Jurkat, Clone E6-1 (cell line): ENCODE results near the gene LPAR1.

ENCODE experiments used
- DNase-seq: peaks from one replicate; pipeline ENCODE4 v3.0.0-alpha.2; 2011; ENCODE audit warnings: low read depth, low spot score
- H3K4me3 ChIP-seq: 2 replicates; pipeline ENCODE4 v1.5.1; 2011; ENCODE audit warnings: mild to moderate bottlenecking, low read length, control low read depth, moderate library complexity

Gene LPAR1

GRCh38 chr9:110935829-110936228, 102.4 kb downstream of the LPAR1 start:
- H3K4me3 ChIP-seq = no peak overlapping the region
- DNase-seq = no peak

GRCh38 chr9:110933350-110934001, 104.8 kb downstream of the LPAR1 start:
- no peak for DNase-seq
- no peak overlapping the region for H3K4me3 ChIP-seq

GRCh38 chr9:110932863-110933262, 105.4 kb downstream of the LPAR1 start:
- H3K4me3 ChIP-seq = no peak overlapping the region
- DNase-seq = no peak

DNA sequence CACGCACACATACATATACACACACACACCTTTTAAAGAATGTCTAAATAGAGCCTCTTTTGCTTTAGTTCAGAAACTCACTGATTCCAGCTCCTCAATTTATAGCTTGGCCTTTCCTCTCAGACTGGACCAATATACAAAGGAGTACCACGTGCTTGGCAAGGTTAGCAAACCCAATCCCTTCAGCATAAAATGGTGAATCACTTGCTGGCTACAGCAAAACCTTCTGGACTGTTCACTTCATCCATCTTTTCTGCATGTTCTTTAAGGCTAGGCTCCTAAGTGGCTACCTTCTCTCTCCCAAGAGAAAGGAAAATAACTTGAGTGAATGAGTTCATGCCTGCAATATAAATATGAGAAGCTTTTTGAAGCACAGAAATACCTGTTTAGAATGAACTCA, 109.7 kb downstream of the LPAR1 start:
- no peak overlapping the region for H3K4me3 ChIP-seq
- DNase-seq = no peak

GRCh38 chr9:110926828-110927487, 111.3 kb downstream of the LPAR1 start:
- no peak for DNase-seq
- H3K4me3 ChIP-seq = no peak overlapping the region

DNA sequence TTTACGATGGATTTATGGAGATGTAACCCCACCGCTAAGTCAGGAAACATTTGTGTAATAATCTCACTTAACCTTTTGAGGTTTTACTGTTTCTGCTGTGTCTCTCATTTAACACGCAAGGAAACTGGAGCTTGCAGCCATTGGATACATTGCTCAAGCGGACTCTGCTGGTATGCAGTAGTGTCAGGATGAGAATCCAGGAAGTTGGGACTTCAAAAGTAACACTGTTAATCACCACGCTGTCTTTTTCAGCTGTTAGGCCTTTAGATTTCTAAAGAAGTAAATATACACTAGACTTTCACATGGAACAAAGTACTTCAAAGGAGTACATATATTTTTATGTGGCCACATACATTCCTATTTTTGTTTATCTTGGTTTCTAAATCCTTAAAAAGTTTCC, 114.7 kb downstream of the LPAR1 start:
- no peak for DNase-seq
- no peak overlapping the region for H3K4me3 ChIP-seq

GRCh38 chr9:110922145-110922544, 116.1 kb downstream of the LPAR1 start:
- no peak overlapping the region for H3K4me3 ChIP-seq
- no peak for DNase-seq

- no peak for DNase-seq
- no peak overlapping the region for H3K4me3 ChIP-seq
Measured at GRCh38 chr9:110921705-110922104, 116.6 kb downstream of the LPAR1 start.

- no peak for DNase-seq
- no peak overlapping the region for H3K4me3 ChIP-seq
Measured at GRCh38 chr9:110919609-110920008, 118.7 kb downstream of the LPAR1 start.

DNA sequence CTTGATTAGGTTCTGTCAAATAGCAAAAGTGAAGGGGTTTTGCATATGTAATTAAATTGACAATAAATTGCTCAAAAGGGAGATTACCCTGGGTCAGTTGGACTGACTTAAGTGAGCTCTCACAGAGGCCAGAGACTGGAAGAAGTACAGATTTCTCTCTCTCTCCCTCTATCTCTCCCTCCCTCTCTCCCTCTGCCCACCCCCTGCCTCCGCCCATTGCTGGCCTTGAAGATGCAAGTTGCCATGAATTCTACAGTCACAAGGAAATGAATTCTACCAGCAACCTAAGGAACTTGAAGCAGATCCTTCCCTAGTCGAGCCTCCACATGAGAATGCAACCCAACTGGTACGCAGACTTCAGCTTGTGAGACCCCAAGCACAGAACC, 119.2 kb downstream of the LPAR1 start:
- H3K4me3 ChIP-seq = no peak overlapping the region
- no peak for DNase-seq

DNA sequence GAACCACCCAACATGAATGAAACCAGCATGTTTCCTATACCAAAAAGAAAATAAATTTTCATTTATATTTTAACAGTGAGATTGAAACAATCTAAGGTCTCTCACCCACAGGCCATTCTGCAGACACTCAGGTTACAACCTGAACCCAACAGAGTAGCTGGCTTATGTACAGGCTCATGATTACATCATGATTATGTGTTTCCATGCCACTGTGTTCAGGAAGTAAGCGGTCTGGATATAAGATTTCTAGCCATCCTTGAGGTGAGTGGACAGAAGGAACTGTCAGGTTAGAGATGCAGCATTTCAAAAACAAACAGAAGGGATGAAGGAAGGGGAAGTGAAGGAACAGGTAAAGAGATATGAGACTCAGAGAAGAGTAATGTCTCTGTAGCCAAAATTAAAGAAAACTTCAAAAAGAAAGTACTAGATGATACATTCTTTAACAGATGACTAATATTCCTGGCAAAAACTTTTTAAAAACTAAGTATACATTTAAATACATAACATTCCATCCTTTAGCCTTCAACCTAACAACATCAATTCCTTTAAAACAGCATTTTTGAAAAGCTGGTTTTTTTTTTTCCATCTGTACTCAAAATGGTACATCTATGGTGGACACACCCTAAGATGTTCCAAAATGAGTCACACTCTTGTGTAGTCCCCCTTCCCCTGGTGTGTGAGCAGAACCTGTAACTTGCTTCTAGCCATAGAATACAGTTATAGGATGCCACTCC, 119.8 kb downstream of the LPAR1 start:
- H3K4me3 ChIP-seq = no peak overlapping the region
- no peak for DNase-seq

DNA sequence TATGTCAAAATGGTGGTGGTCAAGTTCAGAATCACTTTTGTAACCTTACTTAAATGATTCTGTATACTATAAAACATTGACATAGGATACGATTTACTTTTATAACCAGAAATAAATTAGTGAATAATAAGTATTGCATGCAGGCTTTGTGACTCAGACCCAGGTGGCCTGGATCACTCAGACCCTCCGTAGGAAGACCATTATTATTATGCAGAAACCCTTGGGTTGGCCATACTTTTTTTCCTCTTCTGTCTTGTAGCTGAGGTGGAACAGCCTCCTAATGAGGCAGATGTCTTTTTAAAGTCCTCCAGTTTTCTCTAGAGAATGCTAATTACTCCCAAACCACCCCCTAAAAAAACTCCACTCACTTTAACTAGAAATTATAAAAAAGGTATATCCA, 121.9 kb downstream of the LPAR1 start:
- H3K4me3 ChIP-seq = no peak overlapping the region
- DNase-seq = no peak

DNA sequence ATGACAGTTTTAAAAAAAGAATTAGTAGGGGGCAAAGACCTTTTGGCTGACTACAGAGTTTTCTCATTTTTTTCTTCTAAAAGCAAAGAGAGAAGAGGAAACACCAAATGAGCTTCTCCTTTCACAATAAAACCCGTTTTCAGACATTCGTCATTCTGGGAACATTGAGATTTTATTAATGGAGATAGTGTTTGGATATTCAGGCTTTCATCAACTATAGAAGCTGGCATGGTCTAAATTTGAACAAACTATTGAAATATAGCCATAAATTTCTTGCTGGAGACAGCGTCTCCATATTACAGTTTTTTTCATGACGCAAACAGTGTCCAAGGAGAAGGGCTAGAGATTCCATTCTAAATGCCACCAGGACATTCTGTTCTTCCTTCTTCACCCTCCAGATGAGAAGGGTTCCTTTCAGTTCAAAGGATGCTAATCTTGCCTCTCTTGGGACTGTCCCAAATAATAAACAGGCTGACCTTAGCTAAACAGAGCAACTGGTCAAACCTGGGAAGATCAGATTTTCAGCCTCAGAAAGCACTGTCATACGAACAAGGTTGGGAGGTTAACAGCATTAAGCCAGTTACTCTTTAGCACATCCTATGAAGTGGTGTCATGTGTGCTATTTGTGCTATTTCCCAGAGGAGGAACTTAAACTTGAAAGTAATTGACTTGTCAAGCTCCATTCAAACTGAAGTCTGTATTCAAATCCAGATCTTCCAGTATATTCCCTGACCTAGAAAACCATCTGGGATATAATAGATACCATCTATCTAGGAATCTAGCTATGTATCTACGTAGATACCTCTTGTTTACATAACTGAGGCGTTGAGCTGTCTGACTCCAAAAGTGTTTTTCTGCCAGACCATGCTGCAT, 125.6 kb downstream of the LPAR1 start:
- H3K4me3 ChIP-seq = no peak overlapping the region
- DNase-seq = no peak

DNA sequence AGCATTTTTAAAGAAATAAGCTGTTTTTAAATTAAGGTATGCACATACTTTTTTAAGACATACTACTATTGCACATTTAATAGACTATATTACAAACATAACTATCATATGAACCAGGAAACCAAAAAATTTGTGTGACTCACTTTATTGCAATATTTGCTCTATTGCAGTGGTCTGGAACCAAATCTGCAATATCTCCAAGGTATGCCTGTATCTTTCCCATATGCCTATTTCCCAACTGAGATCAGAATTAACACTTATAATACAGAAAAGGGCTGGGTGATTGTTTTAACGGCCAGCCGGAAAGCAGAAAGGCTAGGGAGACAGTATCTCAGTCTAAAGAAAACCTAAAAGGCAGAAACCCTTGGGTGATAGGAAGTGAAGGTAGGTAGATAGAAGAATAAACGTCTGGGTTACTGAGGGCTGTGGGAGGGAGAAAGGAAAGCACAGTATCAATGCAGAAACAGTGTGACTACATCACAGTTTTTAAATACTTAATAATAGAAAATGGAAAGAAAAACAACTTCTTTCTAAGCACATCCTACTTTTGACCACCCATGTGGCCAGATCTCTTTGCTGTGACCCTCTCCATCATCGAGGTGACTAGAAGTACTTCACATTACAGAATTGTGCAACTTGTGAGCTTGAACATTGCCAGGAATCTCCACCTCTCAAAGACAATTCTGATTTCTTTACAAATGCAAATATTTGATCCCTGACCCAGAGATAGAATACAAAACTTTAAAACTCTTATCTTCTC, 126.4 kb downstream of the LPAR1 start:
- no peak for DNase-seq

GRCh38 chr9:110908894-110909293, 129.4 kb downstream of the LPAR1 start:
- DNase-seq = no peak
- no peak overlapping the region for H3K4me3 ChIP-seq

More for the DNA sequence above, 126.4 kb downstream of the LPAR1 start:
- H3K4me3 ChIP-seq = no peak overlapping the region

DNA sequence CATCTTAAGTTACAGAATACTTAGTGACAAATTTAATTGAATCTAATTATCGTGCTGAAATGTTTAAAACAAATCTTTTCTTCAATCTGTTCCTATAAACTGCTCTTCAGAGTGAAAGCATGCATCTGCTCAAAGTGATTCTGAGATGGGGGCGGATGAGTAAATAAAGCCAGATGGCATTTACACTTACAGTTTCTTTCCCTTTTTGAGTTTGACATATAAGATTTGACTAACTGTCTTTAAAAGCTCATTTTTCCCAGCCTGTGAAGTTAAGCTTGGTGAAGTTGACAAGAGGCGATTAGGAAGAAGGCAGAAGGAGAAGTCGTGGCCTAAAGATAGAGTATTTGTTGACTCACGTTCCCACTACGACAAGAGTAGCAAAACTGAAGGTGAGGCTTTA, 137.4 kb downstream of the LPAR1 start:
- H3K4me3 ChIP-seq = no peak overlapping the region
- no peak for DNase-seq

DNA sequence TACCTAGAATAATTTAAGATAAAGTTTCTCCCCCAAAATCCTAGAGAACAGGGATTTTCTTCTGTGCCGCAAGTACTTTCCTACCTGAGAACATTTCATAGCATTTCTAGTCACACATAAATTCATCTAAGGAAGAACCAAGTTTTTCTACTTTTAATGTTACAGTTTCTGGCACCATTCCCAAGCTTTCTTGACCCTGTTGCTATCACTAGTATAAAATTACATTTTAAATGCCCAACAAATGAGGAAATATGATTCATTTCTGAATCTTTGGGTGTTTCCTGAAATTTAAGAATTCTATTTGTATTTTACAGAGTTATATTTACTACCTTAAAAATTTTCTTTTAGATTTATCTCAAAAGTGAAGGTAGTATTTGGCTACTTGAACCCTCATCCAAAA, 137.8 kb downstream of the LPAR1 start:
- no peak for DNase-seq
- no peak overlapping the region for H3K4me3 ChIP-seq

- no peak overlapping the region for H3K4me3 ChIP-seq
- no peak for DNase-seq
Measured at GRCh38 chr9:110898866-110899265, 139.4 kb downstream of the LPAR1 start.

GRCh38 chr9:110898358-110898757, 139.9 kb downstream of the LPAR1 start:
- H3K4me3 ChIP-seq = no peak overlapping the region
- no peak for DNase-seq
